HepG2 (cell line): ENCODE measurements around the gene SMLR1. TPM values are rescaled to one million over a fixed set of nuclear protein-coding genes. Genes with fewer than 3 reads are reported as not detected.
A peak's percentile ranks its signal among the peaks of the same experiment; 100 is the strongest.

Experiments used
- CREB1 ChIP-seq, 2 experiments: fragments of 450-650 bp in 1 of 2; IDR thresholded peaks; 2 replicates each; pipeline ENCODE4 v1.6.1; 2016 to 2017; ENCODE audit warnings: control low read depth in 1 of 2, mild to moderate bottlenecking in 1 of 2, missing compliant biosample characterization in 1 of 2, missing genetic modification characterization in 1 of 2
- KIAA2018 ChIP-seq: sonication (generic); formaldehyde crosslinking; IDR thresholded peaks from 2 replicates; pipeline ENCODE4 v1.5.0; 2020; ENCODE audit warnings: mild to moderate bottlenecking, missing genetic modification reagents, borderline replicate concordance
- MEF2D ChIP-seq: sonication (generic); formaldehyde crosslinking; IDR thresholded peaks from 2 replicates; pipeline ENCODE4 v1.5.1; 2020; ENCODE audit warnings: mild to moderate bottlenecking, missing genetic modification reagents
- MNT ChIP-seq: fragments of 450-650 bp; IDR thresholded peaks from 2 replicates; pipeline ENCODE4 v1.6.1; 2016
- RELA ChIP-seq: sonication (generic); formaldehyde crosslinking; IDR thresholded peaks from 2 replicates; pipeline ENCODE4 v1.4.0; 2020; ENCODE audit warnings: missing genetic modification reagents
- SIN3A ChIP-seq: IDR thresholded peaks from 2 replicates; pipeline ENCODE4 v1.6.1; 2011; ENCODE audit warnings: low read depth, mild to moderate bottlenecking, control low read depth, low read length, borderline replicate concordance
- SNAPC2 ChIP-seq: sonication (generic); formaldehyde crosslinking; IDR thresholded peaks from 2 replicates; pipeline ENCODE4 v1.8.1; 2022; ENCODE audit warnings: mild to moderate bottlenecking, missing genetic modification reagents
- TERF1 ChIP-seq: sonication (generic); formaldehyde crosslinking; IDR thresholded peaks from 2 replicates; pipeline ENCODE4 v1.8.0; 2022; ENCODE audit warnings: mild to moderate bottlenecking, missing genetic modification reagents, moderate library complexity
- THAP7 ChIP-seq: sonication (generic); formaldehyde crosslinking; IDR thresholded peaks from 2 replicates; pipeline ENCODE4 v1.8.1; 2023; ENCODE audit warnings: mild to moderate bottlenecking, missing genetic modification reagents
- TOPORS ChIP-seq: sonication (generic); formaldehyde crosslinking; IDR thresholded peaks from 2 replicates; pipeline ENCODE4 v1.8.0; 2023; ENCODE audit warnings: mild to moderate bottlenecking, missing genetic modification reagents
- ZNF296 ChIP-seq: sonication (generic); formaldehyde crosslinking; conservative IDR thresholded peaks from 2 replicates; pipeline ENCODE4 v1.5.0; 2020; ENCODE audit warnings: mild to moderate bottlenecking, missing genetic modification reagents
- ZNF503 ChIP-seq: sonication (generic); formaldehyde crosslinking; IDR thresholded peaks from 2 replicates; pipeline ENCODE4 v1.4.0; 2020; ENCODE audit warnings: missing genetic modification reagents
- ZNF629 ChIP-seq: sonication (generic); formaldehyde crosslinking; conservative IDR thresholded peaks from 2 replicates; pipeline ENCODE4 v1.5.0; 2020; ENCODE audit warnings: missing genetic modification reagents
- ZNF780A ChIP-seq: sonication (generic); formaldehyde crosslinking; IDR thresholded peaks from 2 replicates; pipeline ENCODE4 v1.8.0; 2022; ENCODE audit warnings: mild to moderate bottlenecking, missing genetic modification reagents, moderate library complexity
- polyA plus RNA-seq, 8 experiments: library from polyadenylated mRNA; depleted of rRNA in 3 of 8; stranded (reverse) in 7 of 8; unstranded in 1 of 8; fragments of >200 nt; fragmentation: Illumina TruSeq in 4 of 8; extraction: Trizol in 4 of 8; gene quantifications; 2 replicates each; pipeline versions ENCODE4 v1.2.1 to v1.2.3, GENCODE V29; 2011 to 2016; ENCODE audit warnings: low read depth in 4 of 8, missing spikeins in 1 of 8, mixed read lengths in 1 of 8; ENCODE audit not compliant: insufficient read depth in 1 of 8
- total RNA-seq, 5 experiments: library from RNA; depleted of rRNA; stranded (reverse); fragments of >200 nt; fragmentation: Illumina TruSeq; extraction: Trizol; gene quantifications; 2 replicates each; pipeline ENCODE4 v1.2.3, GENCODE V29; 2016; ENCODE audit warnings: low read depth in 1 of 5

Gene SMLR1
- total and polyA plus RNA-seq, 2 of the 13 experiments (the other 11 are each of a cell fraction or from before 2014, with no cell fraction given) = 41.8 to 104 TPM

GRCh38 chr6:130815200-130816071 lies 11.8 kb upstream of the SMLR1 start (continued):
- TF ChIP-seq MNT (peak; percentile 63), ZNF780A (no peak), THAP7 (CRISPR knock-in tag) (no peak), CREB1 (IDR thresholded peaks at IDR 0.05) (no peak), CREB1 (CRISPR knock-in tag; IDR thresholded peaks at IDR 0.05) (no peak; the same call in 1 of the 2 replicates), ZNF629 (no peak), ZNF503 (CRISPR knock-in tag) (peak; percentile 98), SIN3A (peak; percentile 78; the same call in 1 of the 2 replicates), ZNF296 (CRISPR knock-in tag) (no peak), RELA (CRISPR knock-in tag) (no peak), TERF1 (CRISPR knock-in tag) (no peak), MEF2D (CRISPR knock-in tag) (peak; percentile 88), TOPORS (CRISPR knock-in tag) (0 out of 2 replicates have a peak, but pooled peaks have one; percentile 56), SNAPC2 (CRISPR knock-in tag) (peak; percentile 92; the same call in 1 of the 2 replicates), KIAA2018 (CRISPR knock-in tag) (no peak)
